ENCODE results near the gene AGAP3.

AGAP3 gene

GRCh38 chr7:151138153-151138851 lies 52.0 kb downstream of the AGAP3 start:
- DNase-seq (ENCODE audit: low read depth in 2 of 2) = no peak
- no peak overlapping the region for H3K4me3 ChIP-seq (replicated peaks in 1 of 2; ENCODE audit: low read depth in 2 of 2, low read length in 2 of 2)
- TF ChIP-seq CTCF (IDR thresholded peaks at IDR 0.05; ENCODE audit: low read depth, low read length) = no peak

GRCh38 chr7:151139071-151139790 lies 53.0 kb downstream of the AGAP3 start:
- DNase-seq (ENCODE audit: low read depth in 2 of 2) = no peak
- no peak for TF ChIP-seq CTCF (IDR thresholded peaks at IDR 0.05; ENCODE audit: low read depth, low read length)
- no peak overlapping the region for H3K4me3 ChIP-seq (replicated peaks in 1 of 2; ENCODE audit: low read depth in 2 of 2, low read length in 2 of 2)

- DNase-seq (ENCODE audit: low read depth in 2 of 2) = no peak
- no peak overlapping the region for H3K4me3 ChIP-seq (replicated peaks in 1 of 2; ENCODE audit: low read depth in 2 of 2, low read length in 2 of 2)
- no peak for TF ChIP-seq CTCF (IDR thresholded peaks at IDR 0.05; ENCODE audit: low read depth, low read length)
Measured at GRCh38 chr7:151139791-151140190, 53.5 kb downstream of the AGAP3 start.

GRCh38 chr7:151140826-151141225 lies 54.6 kb downstream of the AGAP3 start:
- TF ChIP-seq CTCF (IDR thresholded peaks at IDR 0.05; ENCODE audit: low read depth, low read length) = no peak
- H3K4me3 ChIP-seq (replicated peaks in 1 of 2; ENCODE audit: low read depth in 2 of 2, low read length in 2 of 2) = no peak overlapping the region
- no peak for DNase-seq (ENCODE audit: low read depth in 2 of 2)

GRCh38 chr7:151141311-151141854 lies 55.1 kb downstream of the AGAP3 start:
- DNase-seq (ENCODE audit: low read depth in 2 of 2) = no peak
- no peak for TF ChIP-seq CTCF (IDR thresholded peaks at IDR 0.05; ENCODE audit: low read depth, low read length)
- H3K4me3 ChIP-seq (replicated peaks in 1 of 2; ENCODE audit: low read depth in 2 of 2, low read length in 2 of 2) = no peak overlapping the region

GRCh38 chr7:151141855-151142685 lies 55.8 kb downstream of the AGAP3 start:
- DNase-seq (ENCODE audit: low read depth in 2 of 2) = no peak
- TF ChIP-seq CTCF (IDR thresholded peaks at IDR 0.05; ENCODE audit: low read depth, low read length) = no peak
- H3K4me3 ChIP-seq (replicated peaks in 1 of 2; ENCODE audit: low read depth in 2 of 2, low read length in 2 of 2) = no peak overlapping the region
